AG09309 (cell line): ENCODE results near the gene GPR68.
A peak's percentile ranks its signal among the peaks of the same experiment; 100 is the strongest.

Source experiments
- DNase-seq: peaks from one replicate; pipeline ENCODE4 v3.0.0-alpha.2; 2010; ENCODE audit warnings: low read depth
- H3K4me3 ChIP-seq: 2 replicates; pipeline ENCODE4 v1.5.1; 2011; ENCODE audit warnings: mild to moderate bottlenecking, low read depth, low read length, moderate library complexity; ENCODE audit not compliant: control insufficient read depth
- TF ChIP-seq, protein P1 (sequence below): IDR thresholded peaks from 2 replicates; pipeline ENCODE4 v1.5.1; 2011; ENCODE audit warnings: mild to moderate bottlenecking, low read depth, low read length, inconsistent platforms; ENCODE audit not compliant: insufficient read depth, control insufficient read depth; ENCODE audit errors: missing control alignments

Gene GPR68

DNA sequence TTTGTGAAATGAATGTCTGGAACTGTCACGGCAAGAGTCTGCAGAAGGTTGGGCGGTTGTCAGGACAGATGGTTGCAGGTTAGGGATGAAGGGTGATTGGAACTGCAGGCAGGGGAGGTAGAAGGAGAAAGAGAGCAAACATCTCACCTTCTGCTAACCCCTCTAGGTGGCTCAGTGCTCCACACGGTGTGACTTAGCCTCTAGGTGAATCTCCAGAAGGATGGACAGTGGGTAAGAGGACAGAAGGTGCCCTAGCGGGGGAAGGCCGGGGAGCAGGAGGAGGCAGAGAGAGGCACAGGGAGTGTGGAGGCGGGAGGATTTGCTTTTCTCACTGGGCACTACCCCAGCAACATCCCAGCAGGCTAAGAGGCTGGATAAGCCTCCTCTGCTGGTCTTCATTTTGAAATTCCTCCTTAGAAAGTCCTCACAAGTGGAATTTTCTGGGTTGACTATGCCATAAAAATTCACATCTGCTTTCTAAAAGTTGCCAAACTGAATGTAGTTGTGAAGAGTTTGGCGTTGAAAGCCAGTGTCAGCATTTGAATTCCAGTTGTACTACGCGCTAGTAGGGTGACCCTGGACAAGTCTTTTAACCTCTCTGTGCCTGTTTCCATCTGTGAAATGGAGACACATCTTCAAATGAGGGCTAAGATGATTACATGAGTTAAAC lies 10.7 kb upstream of the GPR68 start:
- no peak for DNase-seq
- no peak overlapping the region for H3K4me3 ChIP-seq
- TF ChIP-seq, protein P1, sequence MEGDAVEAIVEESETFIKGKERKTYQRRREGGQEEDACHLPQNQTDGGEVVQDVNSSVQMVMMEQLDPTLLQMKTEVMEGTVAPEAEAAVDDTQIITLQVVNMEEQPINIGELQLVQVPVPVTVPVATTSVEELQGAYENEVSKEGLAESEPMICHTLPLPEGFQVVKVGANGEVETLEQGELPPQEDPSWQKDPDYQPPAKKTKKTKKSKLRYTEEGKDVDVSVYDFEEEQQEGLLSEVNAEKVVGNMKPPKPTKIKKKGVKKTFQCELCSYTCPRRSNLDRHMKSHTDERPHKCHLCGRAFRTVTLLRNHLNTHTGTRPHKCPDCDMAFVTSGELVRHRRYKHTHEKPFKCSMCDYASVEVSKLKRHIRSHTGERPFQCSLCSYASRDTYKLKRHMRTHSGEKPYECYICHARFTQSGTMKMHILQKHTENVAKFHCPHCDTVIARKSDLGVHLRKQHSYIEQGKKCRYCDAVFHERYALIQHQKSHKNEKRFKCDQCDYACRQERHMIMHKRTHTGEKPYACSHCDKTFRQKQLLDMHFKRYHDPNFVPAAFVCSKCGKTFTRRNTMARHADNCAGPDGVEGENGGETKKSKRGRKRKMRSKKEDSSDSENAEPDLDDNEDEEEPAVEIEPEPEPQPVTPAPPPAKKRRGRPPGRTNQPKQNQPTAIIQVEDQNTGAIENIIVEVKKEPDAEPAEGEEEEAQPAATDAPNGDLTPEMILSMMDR, result no peak

DNA sequence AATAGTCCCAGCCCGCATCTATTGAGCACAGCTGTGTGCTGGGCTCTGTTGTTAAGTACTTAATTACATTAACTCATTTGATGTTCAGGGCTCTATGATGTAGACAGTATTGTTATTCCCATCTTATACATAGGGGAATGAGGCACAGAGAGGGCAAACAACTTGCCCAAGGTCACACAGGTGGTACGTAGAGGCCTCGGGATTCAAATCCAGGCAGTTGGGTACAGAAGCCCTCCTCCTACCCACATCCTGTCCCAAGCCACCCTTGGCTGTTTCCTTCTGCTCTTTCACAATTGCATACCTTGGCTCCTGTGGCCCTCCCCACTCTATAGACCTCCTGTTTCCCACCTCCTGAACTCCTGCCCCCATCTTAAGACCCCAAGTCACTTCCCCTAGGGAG lies 10.0 kb upstream of the GPR68 start:
- DNase-seq, result no peak
- TF ChIP-seq, protein P1, result no peak
- H3K4me3 ChIP-seq, result no peak overlapping the region

DNA sequence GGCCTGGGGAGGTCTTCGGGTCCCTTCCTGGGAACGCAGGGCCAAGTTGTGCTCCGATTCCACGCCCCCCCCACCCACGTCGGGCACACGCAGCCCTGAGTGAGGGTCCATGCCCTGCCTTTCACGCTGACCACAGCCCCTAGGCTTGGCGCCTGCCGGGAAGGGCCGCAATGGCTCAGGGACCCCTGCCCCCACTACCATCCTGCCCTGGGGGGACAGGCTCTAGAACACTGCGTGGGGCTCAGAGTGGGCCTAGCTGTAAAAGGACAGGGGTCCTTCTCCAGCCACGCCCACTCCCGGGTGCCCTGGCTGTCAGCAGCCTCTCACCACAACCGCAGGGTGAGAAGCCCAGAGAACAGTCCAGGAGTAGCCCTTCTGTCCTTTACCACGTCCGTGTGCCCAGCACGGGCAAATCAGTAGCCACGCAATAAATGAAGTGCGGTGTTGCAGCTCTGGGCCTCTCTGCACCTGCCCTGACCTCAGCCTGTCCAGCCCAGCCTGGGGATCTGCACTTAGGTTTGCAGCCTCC lies 9.4 kb upstream of the GPR68 start:
- no peak for DNase-seq
- peak overlapping the region; percentile 7 for H3K4me3 ChIP-seq
- TF ChIP-seq, protein P1, result no peak

DNA sequence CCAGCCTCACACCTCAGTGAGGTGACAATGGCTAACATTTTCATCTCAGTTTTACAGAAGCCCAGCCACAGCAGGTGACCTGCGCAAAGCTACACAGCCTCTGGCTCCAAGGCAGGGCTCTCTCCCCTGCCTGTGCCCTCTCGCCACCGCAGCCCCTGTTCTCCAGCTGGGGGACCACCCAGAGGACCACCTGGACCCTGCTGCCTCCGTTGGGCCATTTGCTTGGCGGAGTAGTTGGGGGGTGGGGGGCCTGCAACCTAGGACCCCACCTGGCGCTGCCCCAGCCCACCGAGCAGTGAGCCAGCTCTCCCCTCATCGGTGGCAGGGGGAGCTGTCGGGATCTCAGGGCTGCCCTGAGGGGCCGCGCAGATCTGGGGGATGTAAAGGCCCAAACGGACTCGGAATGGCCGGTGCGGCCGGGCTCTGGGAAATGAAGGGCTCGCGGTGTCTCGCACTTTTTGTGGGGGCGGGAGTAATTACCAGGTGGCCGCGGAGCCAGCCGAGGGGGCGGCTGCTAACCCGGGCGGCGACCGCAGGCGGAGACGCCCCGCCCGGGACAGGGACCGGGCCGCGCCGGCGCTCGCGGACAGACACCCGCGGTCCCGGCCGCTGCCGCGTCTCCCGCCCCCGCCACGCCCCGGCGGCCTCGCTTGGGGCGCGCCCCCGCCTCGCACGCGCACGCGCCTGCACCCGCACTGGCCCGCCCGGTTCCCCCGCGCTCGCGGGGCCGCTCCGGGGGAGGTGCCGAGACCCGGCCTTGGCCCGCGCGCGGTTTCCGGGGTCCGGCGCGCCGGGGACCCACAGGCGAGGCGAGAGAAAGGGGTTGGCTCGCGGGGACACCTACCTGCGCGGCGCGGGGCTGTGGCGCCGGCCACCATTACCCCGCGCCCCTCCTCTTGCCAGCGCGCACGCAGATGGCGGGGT lies 8.6 kb upstream of the GPR68 start:
- no peak for DNase-seq
- TF ChIP-seq, protein P1, result peak; percentile 5
- H3K4me3 ChIP-seq, result peak overlapping the region; percentile 51

DNA sequence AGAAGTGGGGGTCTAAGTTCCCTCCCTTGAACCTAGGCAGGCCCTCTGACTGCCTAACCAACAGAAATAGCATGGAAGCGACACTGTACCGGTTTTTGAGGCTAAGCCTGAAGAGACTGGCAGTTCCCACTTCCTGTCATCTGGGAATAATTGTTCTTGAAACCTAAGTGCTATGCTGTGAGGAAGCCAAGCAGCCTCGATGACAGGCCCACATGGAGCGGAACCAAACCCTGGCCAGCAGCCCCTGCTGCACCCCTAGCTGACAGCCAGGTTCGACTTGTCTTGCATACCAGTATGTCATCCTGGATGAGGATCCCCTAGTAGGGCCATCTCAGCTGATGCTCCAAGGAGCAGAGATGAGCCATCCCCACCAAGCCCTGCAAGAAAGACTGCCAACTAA lies 6.4 kb upstream of the GPR68 start:
- no peak overlapping the region for H3K4me3 ChIP-seq

DNA sequence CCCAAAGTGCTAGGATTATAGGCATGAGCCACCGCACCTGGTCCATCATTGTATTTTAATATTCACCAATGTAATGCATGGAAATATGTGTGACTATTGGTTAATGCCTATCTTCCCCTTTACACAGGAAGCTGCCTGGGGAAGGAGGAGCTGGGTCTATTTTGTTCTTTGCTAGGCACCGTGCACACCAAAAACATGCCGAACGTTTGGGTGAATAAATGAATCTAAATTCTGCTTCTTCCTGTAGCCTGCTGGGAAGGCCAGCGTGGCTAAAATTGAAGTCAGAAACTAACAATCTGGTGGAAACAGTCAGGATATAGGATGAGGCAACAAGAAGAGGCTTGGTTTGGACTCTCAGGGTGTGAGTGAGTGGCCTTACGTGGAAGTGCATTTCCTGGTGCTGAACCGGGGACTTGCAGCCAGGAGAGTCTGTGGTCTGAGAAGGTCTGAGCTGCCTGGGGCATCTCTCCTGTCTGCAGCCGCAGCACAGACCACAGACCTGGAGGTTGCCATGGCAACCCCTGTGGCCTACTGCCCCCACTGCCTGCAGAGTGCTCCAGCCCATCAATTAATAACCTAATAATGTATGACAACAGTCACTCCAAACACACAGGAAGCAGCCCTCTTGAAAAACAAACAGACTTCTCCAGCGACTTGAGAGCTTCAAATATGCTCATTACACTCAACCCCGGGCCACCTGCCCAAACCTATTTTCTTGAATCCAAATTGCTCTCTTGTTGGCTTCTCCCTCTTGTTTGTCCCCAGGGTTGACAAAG lies 5.5 kb upstream of the GPR68 start:
- TF ChIP-seq, protein P1, result no peak
- no peak for DNase-seq
- no peak overlapping the region for H3K4me3 ChIP-seq

More for the DNA sequence above, 6.4 kb upstream of the GPR68 start:
- DNase-seq, result no peak
- TF ChIP-seq, protein P1, result no peak
